AG10803 (cell line): ENCODE data around the gene CDH22.

Experiments used
- DNase-seq: peaks from one replicate; pipeline ENCODE4 v3.0.0; 2010; ENCODE audit warnings: low read depth
- H3K4me3 ChIP-seq: 2 replicates; pipeline ENCODE4 v1.5.1; 2011; ENCODE audit warnings: mild to moderate bottlenecking, low read length, control low read depth
- CTCF ChIP-seq: conservative IDR thresholded peaks from 2 replicates; pipeline ENCODE4 v1.5.1; 2011; ENCODE audit warnings: mild to moderate bottlenecking, low read length, control low read depth, inconsistent platforms

The CDH22 gene

GRCh38 chr20:46230106-46230491 lies 78.2 kb downstream of the CDH22 start:
- no peak for DNase-seq
- no peak overlapping the region for H3K4me3 ChIP-seq
- no peak for TF ChIP-seq CTCF

- TF ChIP-seq CTCF: no peak
- DNase-seq: no peak
- H3K4me3 ChIP-seq: no peak overlapping the region
These were observed 78.7 kb downstream of the CDH22 start for GRCh38 chr20:46229478-46230105.

- H3K4me3 ChIP-seq: no peak overlapping the region
- no peak for TF ChIP-seq CTCF
- DNase-seq: no peak
These were observed 79.6 kb downstream of the CDH22 start for GRCh38 chr20:46228670-46229069.

GRCh38 chr20:46227272-46227767 lies 81.0 kb downstream of the CDH22 start:
- no peak for TF ChIP-seq CTCF
- no peak overlapping the region for H3K4me3 ChIP-seq

GRCh38 chr20:46226602-46227001 lies 81.7 kb downstream of the CDH22 start:
- H3K4me3 ChIP-seq: no peak overlapping the region
- no peak for TF ChIP-seq CTCF
- no peak for DNase-seq

More at GRCh38 chr20:46227272-46227767, 81.0 kb downstream of the CDH22 start:
- DNase-seq: no peak

- H3K4me3 ChIP-seq: no peak overlapping the region
- DNase-seq: no peak
- TF ChIP-seq CTCF: no peak
These were observed 85.7 kb downstream of the CDH22 start for GRCh38 chr20:46222521-46223007.

GRCh38 chr20:46221256-46221833 lies 87.0 kb downstream of the CDH22 start:
- TF ChIP-seq CTCF: no peak
- DNase-seq: no peak
- no peak overlapping the region for H3K4me3 ChIP-seq
